ENCODE data around the gene ADD2. TPM values are rescaled to one million over a fixed set of nuclear protein-coding genes. Genes with fewer than 3 reads are reported as not detected.

Gene ADD2
- total RNA-seq, 1 experiment from 2014 or later: 124 TPM

DNA sequence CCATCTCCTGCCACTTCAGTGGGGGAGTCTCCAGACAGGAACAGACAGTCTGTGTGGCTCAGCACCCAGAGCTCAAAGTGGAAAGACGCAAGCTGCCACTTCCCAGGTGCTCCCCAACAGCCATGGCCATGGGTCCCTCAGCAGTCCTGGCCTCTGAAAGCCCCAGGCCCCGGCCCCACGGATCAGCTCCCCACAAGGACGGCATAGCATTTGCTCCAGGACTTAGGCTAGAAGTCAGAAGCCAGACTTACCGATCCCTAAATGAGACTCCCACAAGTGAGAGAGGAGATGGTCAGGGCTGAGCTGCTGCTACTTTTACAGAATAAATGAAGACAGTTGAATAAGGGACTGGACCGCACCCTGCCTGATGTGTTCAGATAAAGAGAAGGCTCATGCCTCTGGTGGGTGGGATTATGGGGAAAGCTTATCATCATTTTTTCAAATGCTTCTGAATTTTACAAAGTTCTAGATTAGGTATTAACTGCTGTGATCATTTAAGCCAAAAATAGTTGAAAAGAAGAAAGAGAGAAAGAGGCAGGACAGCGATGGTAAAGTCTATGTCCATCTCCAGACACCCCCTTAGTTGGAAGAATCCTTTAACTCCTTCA is 50.5 kb downstream of the ADD2 start:
- Histone ChIP-seq H3K79me2 (ENCODE audit: insufficient read depth, low read length) (peaks cover 46% of the 10 kb centered on the region; the same call in 1 of the 2 replicates), H4K20me1 (ENCODE audit: control insufficient read depth, insufficient read depth, insufficient read length) (no peaks in the 10 kb centered on the region), H2AK5ac (ENCODE audit: insufficient read length, low read length) (no peak overlapping the region), H3K9ac (ENCODE audit: extremely low read depth, insufficient read length, low read length) (no peak overlapping the region), H3K23me2 (ENCODE audit: insufficient read length, low read depth, low read length, poor library complexity, severe bottlenecking) (no peaks in the 10 kb centered on the region), H2AFZ (ENCODE audit: low read length) (no peak overlapping the region), H2BK15ac (ENCODE audit: low read depth, low read length) (no peak overlapping the region), H3K14ac (ENCODE audit: insufficient read depth, low read length) (no peak overlapping the region; the same call in 1 of the 2 replicates), H2BK12ac (ENCODE audit: insufficient read length, low read depth, low read length) (no peak overlapping the region), H3T11ph (ENCODE audit: low read length) (no peak overlapping the region), H2BK20ac (ENCODE audit: low read depth, low read length, poor library complexity, severe bottlenecking) (no peak overlapping the region), H2BK5ac (ENCODE audit: insufficient read length, low read length) (no peak overlapping the region), H4K8ac (replicated peaks; ENCODE audit: insufficient read length, low read depth, low read length) (no peak overlapping the region), H3K79me1 (ENCODE audit: insufficient read depth, low read depth, low read length, poor library complexity, severe bottlenecking) (peaks cover 21% of the 10 kb centered on the region), H2BK120ac (ENCODE audit: low read depth, low read length, poor library complexity, severe bottlenecking) (no peak overlapping the region), H3K23ac (ENCODE audit: insufficient read length, low read depth, low read length) (no peak overlapping the region), H3K18ac (ENCODE audit: insufficient read length, low read depth, low read length) (no peak overlapping the region), H3K27me3 (ENCODE audit: insufficient read depth, low read length) (no peaks in the 10 kb centered on the region), H3K9me3 (ENCODE audit: control insufficient read depth, low read depth, low read length) (no peaks in the 10 kb centered on the region), H4K91ac (ENCODE audit: insufficient read length, low read depth, low read length) (no peak overlapping the region), H3K56ac (ENCODE audit: insufficient read length, low read depth, low read length) (no peak overlapping the region), H3K4ac (ENCODE audit: low read depth, low read length) (no peak overlapping the region), H3K27ac (ENCODE audit: insufficient read length, low read depth, low read length) (no peak overlapping the region), H3K4me2 (ENCODE audit: insufficient read depth, insufficient read length, low read length) (no peak overlapping the region), H3K4me1 (ENCODE audit: insufficient read depth, low read length) (peaks cover 24% of the 10 kb centered on the region; the same call in 1 of the 2 replicates), H4K5ac (ENCODE audit: insufficient read length, low read depth, low read length) (no peak overlapping the region)
- no CpG with 5 or more reads among the region's 7 CpGs for WGBS (ENCODE audit: extremely low coverage, insufficient read length, low lambda C conversion rate)
- no peak for TF ChIP-seq CTCF (conservative IDR thresholded peaks at IDR 0.05)
- peaks cover 65 to 66% of the 10 kb centered on the region in 2 experiments for H3K4me1 Mint-ChIP-seq
- H3K9me3 Mint-ChIP-seq: no peaks in the 10 kb centered on the region; a peak in 1 of 5 replicates
- DNase-seq: peak; percentile 24
- H3K27me3 Mint-ChIP-seq (ENCODE audit: low read depth): no peaks in the 10 kb centered on the region
- H3K36me3 Mint-ChIP-seq (ENCODE audit: insufficient read depth in 1 of 3, low read depth in 3 of 3): peaks cover 5 to 7% (median 6%) of the 10 kb centered on the region in 3 experiments; a peak in 6 of 7 replicates
- H3K27ac Mint-ChIP-seq: peak overlapping the region in 1 of 3 experiments; percentile 37; a peak in 2 of 7 replicates
- no peak overlapping the region for H3K4me3 Mint-ChIP-seq

Measured in H9 (cell line).